Keratinocyte (primary cell): Measurements from ENCODE around the gene GJC3. TPM values are rescaled to one million over a fixed set of nuclear protein-coding genes. Genes with fewer than 3 reads are reported as not detected.

Experiments used
- DNase-seq: peaks from one replicate; pipeline ENCODE4 v3.0.0-alpha.2; 2011; ENCODE audit warnings: low read depth, missing footprints, low spot score
- FAIRE-seq: peaks from 2 replicates; lab custom pipeline; 2011; peaks lifted over from hg19 to GRCh38; lab: Jason Lieb, UNC
- H2AFZ ChIP-seq: 2 replicates; pipeline ENCODE4 v1.6.0; 2012; ENCODE audit warnings: low read length, control low read depth, inconsistent platforms; ENCODE audit not compliant: control insufficient read depth
- H3K27ac ChIP-seq: 2 replicates; pipeline ENCODE4 v1.5.1; 2011; ENCODE audit warnings: low read length; ENCODE audit not compliant: control insufficient read depth, insufficient read depth
- H3K27me3 ChIP-seq: 3 replicates; pipeline ENCODE4 v1.6.0; 2011; ENCODE audit warnings: low read length; ENCODE audit not compliant: control insufficient read depth, insufficient read depth; ENCODE audit errors: extremely low read depth
- H3K36me3 ChIP-seq, 2 experiments: 2 replicates in 1 of 2; 3 replicates in 1 of 2; pipeline ENCODE4 v1.5.1; 2011; ENCODE audit warnings: low read length in 2 of 2, mild to moderate bottlenecking in 1 of 2; ENCODE audit not compliant: control insufficient read depth in 2 of 2, insufficient read depth in 2 of 2; ENCODE audit errors: extremely low read depth in 1 of 2
- H3K4me1 ChIP-seq: 3 replicates; pipeline ENCODE4 v1.5.1; 2011; ENCODE audit warnings: low read length; ENCODE audit not compliant: control insufficient read depth, insufficient read depth; ENCODE audit errors: extremely low read depth
- H3K4me2 ChIP-seq: 3 replicates; pipeline ENCODE4 v1.6.0; 2011; ENCODE audit warnings: low read depth, low read length; ENCODE audit not compliant: control insufficient read depth, insufficient read depth; ENCODE audit errors: extremely low read depth
- H3K4me3 ChIP-seq, 3 experiments: fragments of 200-600 bp in 1 of 3; sonication (generic) in 1 of 3; 2 replicates in 2 of 3; 3 replicates in 1 of 3; pipeline ENCODE4 v1.5.1; 2011 to 2016; ENCODE audit warnings: low read length in 3 of 3, mild to moderate bottlenecking in 3 of 3, control low read depth in 2 of 3, inconsistent platforms in 1 of 3, low read depth in 1 of 3, mixed read lengths in 1 of 3, mixed run types in 1 of 3, moderate library complexity in 1 of 3; ENCODE audit not compliant: control insufficient read depth in 2 of 3, insufficient read depth in 2 of 3; ENCODE audit errors: extremely low read depth in 1 of 3
- H3K79me2 ChIP-seq: 2 replicates; pipeline ENCODE4 v1.6.0; 2012; ENCODE audit warnings: low read length; ENCODE audit not compliant: control insufficient read depth, insufficient read depth
- H3K9ac ChIP-seq: 3 replicates; pipeline ENCODE4 v1.6.0; 2011; ENCODE audit warnings: low read length; ENCODE audit not compliant: control insufficient read depth, insufficient read depth; ENCODE audit errors: extremely low read depth
- H3K9me1 ChIP-seq: 3 replicates; pipeline ENCODE4 v1.6.0; 2011; ENCODE audit warnings: low read length; ENCODE audit not compliant: control insufficient read depth, insufficient read depth; ENCODE audit errors: extremely low read depth
- H3K9me3 ChIP-seq: 2 replicates; pipeline ENCODE4 v1.5.1; 2012; ENCODE audit warnings: low read depth, low read length; ENCODE audit not compliant: control insufficient read depth
- H4K20me1 ChIP-seq: 3 replicates; pipeline ENCODE4 v1.6.0; 2011; ENCODE audit warnings: low read length; ENCODE audit not compliant: control insufficient read depth, insufficient read depth; ENCODE audit errors: extremely low read depth
- EZH2 ChIP-seq: IDR thresholded peaks from one replicate; pipeline ENCODE4 v1.6.1; 2012; ENCODE audit warnings: inconsistent platforms, mild to moderate bottlenecking, low read length, moderate library complexity
- dilution Hi-C: fragments of 300-500 bp; cut with MboI; formaldehyde crosslinking; loops from one replicate; pipeline ENCODE4 v1.7.0; 2020; ENCODE audit warnings: low sequenced_read_pairs; ENCODE audit not compliant: extremely low pct_ligation_motif_present
- polyA plus RNA-seq, 5 experiments: library from polyadenylated mRNA; depleted of rRNA in 3 of 5; stranded (reverse) in 3 of 5; stranded (forward) in 1 of 5; unstranded in 1 of 5; fragments of >200 nt; gene quantifications; 1 replicate in 1 of 5; 2 replicates in 3 of 5; 3 replicates in 1 of 5; pipeline versions ENCODE4 v1.2.1 to v1.2.3, GENCODE V29; 2011 to 2012; ENCODE audit warnings: missing spikeins in 2 of 5, low read depth in 1 of 5, low replicate concordance in 1 of 5
- TF ChIP-seq, protein P1 (sequence below), 3 experiments: IDR thresholded peaks in 1 of 3; conservative IDR thresholded peaks in 1 of 3; optimal IDR thresholded peaks in 1 of 3; 2 replicates in 2 of 3; 3 replicates in 1 of 3; pipeline versions ENCODE3 to v1.5.1; 2011; ENCODE audit warnings: low read length in 3 of 3, mild to moderate bottlenecking in 3 of 3, moderate library complexity in 2 of 3, control low read depth in 1 of 3, inconsistent platforms in 1 of 3; ENCODE audit not compliant: insufficient read depth in 2 of 3; ENCODE audit errors: extremely low read depth in 1 of 3

The GJC3 gene
- polyA plus RNA-seq, 1 donor (not counting 4 experiments of a cell fraction or from before 2014, with no cell fraction given): not detected

DNA sequence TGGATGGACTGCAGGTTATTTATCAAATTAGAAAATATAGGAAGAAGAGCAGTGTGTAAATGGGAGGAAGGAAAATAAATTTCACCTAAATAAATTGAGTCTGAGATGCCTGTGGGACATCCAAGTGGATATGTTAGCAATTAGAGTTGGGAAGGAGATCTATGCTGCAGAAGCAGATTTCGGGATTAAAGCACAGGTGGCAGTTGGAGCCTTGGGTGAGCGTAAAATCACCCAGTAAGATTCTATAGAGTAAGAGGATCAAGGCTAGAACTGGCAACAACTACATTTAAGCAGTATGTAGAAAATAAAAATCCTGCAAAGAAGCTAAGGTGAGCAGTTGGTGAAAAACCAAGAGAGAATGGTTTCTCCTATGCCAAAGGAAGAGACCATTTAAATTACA is 18.4 kb downstream of the GJC3 start:
- Histone ChIP-seq H3K79me2 (peaks cover 57% of the 10 kb centered on the region), H3K4me3 (no peak overlapping the region), H3K4me2 (no peak overlapping the region), H2AFZ (no peak overlapping the region), H3K4me1 (peaks cover 6% of the 10 kb centered on the region), H3K36me3 (peaks cover 18 to 26% of the 10 kb centered on the region in 2 experiments), H4K20me1 (peaks cover 6% of the 10 kb centered on the region), H3K27me3 (no peaks in the 10 kb centered on the region), H3K9me3 (no peaks in the 10 kb centered on the region), H3K9ac (no peak overlapping the region), H3K27ac (no peak overlapping the region), H3K9me1 (no peaks in the 10 kb centered on the region)
- DNase-seq (no peak), FAIRE-seq (no peak)
- dilution Hi-C loops: no loop called here
- no peak for TF ChIP-seq EZH2
- TF ChIP-seq, protein P1, sequence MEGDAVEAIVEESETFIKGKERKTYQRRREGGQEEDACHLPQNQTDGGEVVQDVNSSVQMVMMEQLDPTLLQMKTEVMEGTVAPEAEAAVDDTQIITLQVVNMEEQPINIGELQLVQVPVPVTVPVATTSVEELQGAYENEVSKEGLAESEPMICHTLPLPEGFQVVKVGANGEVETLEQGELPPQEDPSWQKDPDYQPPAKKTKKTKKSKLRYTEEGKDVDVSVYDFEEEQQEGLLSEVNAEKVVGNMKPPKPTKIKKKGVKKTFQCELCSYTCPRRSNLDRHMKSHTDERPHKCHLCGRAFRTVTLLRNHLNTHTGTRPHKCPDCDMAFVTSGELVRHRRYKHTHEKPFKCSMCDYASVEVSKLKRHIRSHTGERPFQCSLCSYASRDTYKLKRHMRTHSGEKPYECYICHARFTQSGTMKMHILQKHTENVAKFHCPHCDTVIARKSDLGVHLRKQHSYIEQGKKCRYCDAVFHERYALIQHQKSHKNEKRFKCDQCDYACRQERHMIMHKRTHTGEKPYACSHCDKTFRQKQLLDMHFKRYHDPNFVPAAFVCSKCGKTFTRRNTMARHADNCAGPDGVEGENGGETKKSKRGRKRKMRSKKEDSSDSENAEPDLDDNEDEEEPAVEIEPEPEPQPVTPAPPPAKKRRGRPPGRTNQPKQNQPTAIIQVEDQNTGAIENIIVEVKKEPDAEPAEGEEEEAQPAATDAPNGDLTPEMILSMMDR (optimal IDR thresholded peaks at IDR 0.05 in 1 of 3, IDR thresholded peaks at IDR 0.05 in 1 of 3, conservative IDR thresholded peaks at IDR 0.05 in 1 of 3; ENCODE audit: extremely low read depth in 1 of 3, insufficient read depth in 2 of 3, low read length in 3 of 3): no peak

DNA sequence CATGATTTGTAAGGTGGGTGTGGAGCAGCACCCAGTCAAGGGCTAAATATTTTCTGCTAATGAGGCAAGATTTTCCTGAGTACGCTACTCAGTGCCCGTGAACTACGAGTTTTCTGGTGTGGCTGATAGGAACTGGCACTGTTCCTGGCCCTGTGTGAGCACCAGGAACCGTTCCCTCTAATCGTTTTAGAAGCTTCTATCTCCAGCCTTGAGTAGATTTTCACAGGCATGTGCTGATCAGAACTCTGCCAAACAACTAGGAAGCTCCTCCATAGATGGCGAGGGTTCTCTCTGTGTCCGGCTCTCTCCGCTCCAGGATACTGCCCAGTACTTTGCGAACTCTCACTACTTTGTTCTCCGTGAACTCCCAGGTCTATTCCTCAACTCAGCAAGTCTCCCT is 27.8 kb downstream of the GJC3 start:
- FAIRE-seq (no peak), DNase-seq (no peak)
- Histone ChIP-seq H3K36me3 (peaks cover 24 to 25% of the 10 kb centered on the region in 2 experiments), H4K20me1 (no peaks in the 10 kb centered on the region), H3K27ac (no peak overlapping the region), H3K4me1 (no peaks in the 10 kb centered on the region), H3K4me2 (no peak overlapping the region), H3K27me3 (no peaks in the 10 kb centered on the region), H3K9me1 (no peaks in the 10 kb centered on the region), H3K9ac (no peak overlapping the region), H2AFZ (no peak overlapping the region), H3K9me3 (no peaks in the 10 kb centered on the region), H3K4me3 (no peak overlapping the region), H3K79me2 (no peaks in the 10 kb centered on the region)
- no peak for TF ChIP-seq EZH2
- TF ChIP-seq, protein P1 (optimal IDR thresholded peaks at IDR 0.05 in 1 of 3, IDR thresholded peaks at IDR 0.05 in 1 of 3, conservative IDR thresholded peaks at IDR 0.05 in 1 of 3; ENCODE audit: extremely low read depth in 1 of 3, insufficient read depth in 2 of 3, low read length in 3 of 3): no peak
- dilution Hi-C loops: no loop called here
